ENCODE results near the gene UNCX.
"Not testable (repeated sequence)": the region's sequence is repeated elsewhere in the genome, so short reads cannot be mapped to it uniquely, and the experiment has no call there.

UNCX gene

DNA sequence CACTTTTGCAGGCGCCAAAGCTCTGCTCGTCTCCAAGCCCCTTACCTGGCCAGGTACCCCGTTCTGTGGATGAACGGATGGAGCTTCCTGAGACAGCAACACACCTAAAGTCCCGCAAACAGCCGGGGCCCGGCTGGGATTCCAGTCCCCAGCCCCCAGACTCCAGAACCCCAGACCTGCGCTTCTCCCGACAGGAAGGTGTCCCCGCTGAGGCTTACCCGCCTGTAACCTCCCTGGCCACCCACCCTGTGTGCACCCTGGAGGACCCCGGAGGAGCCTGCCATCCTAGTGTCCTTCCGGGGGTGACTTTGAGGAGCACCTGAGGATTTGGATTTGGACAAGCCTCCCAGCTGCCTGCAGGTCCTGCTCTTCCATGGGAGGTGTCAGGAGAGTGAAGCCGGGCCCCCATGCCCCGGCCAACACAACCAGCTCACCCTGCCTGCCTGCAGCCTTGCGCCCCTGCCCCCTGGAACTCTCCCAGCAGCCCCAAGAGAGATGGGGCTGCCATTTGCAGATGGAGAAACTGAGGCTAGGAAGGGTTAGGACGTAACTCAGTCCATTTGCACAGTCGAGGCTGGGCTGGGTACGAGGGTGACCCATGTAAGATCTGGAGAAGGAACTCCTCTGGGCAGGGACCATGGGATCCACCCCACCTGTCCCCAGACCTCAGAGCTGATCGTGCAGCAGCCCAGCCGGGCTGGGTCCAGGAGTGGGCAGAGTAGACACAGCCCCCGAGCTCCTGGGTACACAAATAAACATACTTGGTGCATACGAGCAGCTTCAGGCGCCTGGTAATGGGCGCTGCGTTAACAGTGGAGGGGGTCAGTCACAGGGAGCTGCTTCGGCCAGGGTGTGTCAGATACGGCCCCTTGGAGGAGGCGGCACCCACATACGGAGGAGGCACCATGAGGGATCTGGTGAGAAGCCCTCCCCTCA lies 31.9 kb downstream of the UNCX start:
- H3K27ac ChIP-seq (ENCODE audit: low read depth, low read length) = no peak overlapping the region
- no peaks in the 10 kb centered on the region for H3K27me3 ChIP-seq (ENCODE audit: control insufficient read depth, insufficient read depth, low read length)
- H3K4me1 ChIP-seq (ENCODE audit: control insufficient read depth, insufficient read depth, low read length) = no peaks in the 10 kb centered on the region
- H3K4me3 ChIP-seq (ENCODE audit: low read depth, low read length) = no peak overlapping the region
- H3K9me3 ChIP-seq (ENCODE audit: control insufficient read depth, insufficient read depth, low read length) = no peaks in the 10 kb centered on the region
- H3K36me3 ChIP-seq (ENCODE audit: control insufficient read depth, insufficient read depth, low read length) = no peaks in the 10 kb centered on the region
- no peak overlapping the region for H3K9ac ChIP-seq (ENCODE audit: low read depth, low read length)

DNA sequence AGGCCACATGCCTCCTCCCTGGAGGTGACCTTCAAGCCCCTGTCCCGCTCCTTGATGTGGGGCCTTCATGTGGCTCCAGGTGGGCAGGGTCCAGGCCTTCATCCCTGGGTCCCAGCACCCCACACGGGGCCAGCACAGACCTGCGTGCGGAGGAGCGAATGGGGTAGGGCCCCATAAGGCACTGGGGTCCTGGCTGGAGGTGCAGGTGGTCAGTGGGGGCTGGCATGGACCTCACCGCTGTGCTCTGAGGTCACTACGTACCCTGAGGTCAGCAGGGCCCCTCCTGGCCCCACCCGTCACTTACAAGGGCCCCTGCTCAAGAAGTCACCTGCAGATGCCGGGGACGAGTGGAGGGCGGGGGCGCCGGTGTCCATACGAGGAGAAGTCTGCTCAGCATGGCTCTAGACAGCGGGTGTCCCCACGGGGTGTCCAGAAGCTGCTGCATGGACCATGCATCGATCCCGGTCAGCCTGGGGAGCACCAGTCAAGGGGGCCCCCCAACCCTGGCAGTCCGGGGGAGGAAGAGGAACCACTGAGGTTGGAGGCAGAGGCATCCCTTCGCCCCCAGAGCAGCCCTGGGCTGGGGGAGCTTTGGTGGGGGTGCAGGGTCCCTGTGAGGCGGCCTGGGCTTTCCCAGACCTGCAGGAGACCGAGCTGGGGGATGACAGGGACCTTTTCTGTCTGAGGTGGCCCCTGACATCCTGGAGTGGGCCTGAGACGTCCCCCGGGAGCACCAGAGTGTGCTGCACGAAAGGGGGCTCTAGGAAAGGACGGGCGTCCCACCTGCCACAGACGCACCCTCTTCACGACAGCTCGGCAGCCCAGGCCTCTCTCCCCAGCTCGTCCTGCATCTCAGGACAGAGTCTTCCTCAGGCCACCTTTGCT lies 34.6 kb downstream of the UNCX start:
- no peak overlapping the region for H3K9ac ChIP-seq (ENCODE audit: low read depth, low read length)
- H3K4me3 ChIP-seq (ENCODE audit: low read depth, low read length) = no peak overlapping the region
- H3K4me1 ChIP-seq (ENCODE audit: control insufficient read depth, insufficient read depth, low read length) = no peaks in the 10 kb centered on the region
- no peaks in the 10 kb centered on the region for H3K36me3 ChIP-seq (ENCODE audit: control insufficient read depth, insufficient read depth, low read length)
- H3K9me3 ChIP-seq (ENCODE audit: control insufficient read depth, insufficient read depth, low read length) = peaks cover 3% of the 10 kb centered on the region; the same call in 1 of the 2 replicates
- H3K27ac ChIP-seq (ENCODE audit: low read depth, low read length) = no peak overlapping the region
- no peaks in the 10 kb centered on the region for H3K27me3 ChIP-seq (ENCODE audit: control insufficient read depth, insufficient read depth, low read length)

DNA sequence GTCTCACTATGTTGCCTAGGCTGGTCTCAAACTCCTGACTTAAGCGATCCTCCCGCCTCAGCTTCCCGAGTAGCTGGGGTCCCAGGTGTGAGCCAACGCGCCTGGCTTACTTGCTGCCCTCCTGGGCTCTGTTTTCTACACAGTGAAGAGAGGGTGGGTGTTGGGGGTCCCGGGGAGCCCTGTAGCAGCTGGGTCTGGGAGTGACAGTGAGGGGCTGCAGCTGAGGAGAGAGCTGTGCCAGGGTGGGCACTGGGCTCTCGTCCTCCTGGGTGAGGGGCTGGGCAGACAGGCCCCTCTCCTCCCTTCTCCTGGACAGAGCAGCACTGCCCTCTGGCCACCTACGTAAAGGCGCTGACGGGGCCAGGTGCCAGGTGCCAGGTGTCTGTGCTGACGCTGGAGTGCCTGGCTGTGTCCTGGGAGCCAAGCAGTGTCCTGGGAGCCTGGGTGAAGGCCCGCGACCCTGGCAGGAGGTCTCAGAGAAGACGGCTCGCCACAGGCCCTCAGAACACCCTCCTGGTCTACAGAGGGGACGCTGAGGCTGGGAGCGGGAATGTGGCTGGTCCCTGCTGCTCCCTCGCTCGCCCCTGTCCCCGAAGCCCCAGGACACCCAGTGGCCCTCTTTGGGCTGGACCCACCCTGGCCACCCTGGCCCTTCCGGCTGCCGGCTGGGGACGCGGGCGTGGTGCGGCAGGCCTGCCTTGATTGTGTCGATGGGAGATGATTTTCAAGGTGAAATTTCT lies 35.6 kb downstream of the UNCX start:
- H3K4me1 ChIP-seq (ENCODE audit: control insufficient read depth, insufficient read depth, low read length) = no peaks in the 10 kb centered on the region
- H3K9me3 ChIP-seq (ENCODE audit: control insufficient read depth, insufficient read depth, low read length) = peaks cover 3% of the 10 kb centered on the region; the same call in 1 of the 2 replicates
- no peak overlapping the region for H3K4me3 ChIP-seq (ENCODE audit: low read depth, low read length)
- no peak overlapping the region for H3K27ac ChIP-seq (ENCODE audit: low read depth, low read length)
- H3K27me3 ChIP-seq (ENCODE audit: control insufficient read depth, insufficient read depth, low read length) = no peaks in the 10 kb centered on the region
- no peak overlapping the region for H3K9ac ChIP-seq (ENCODE audit: low read depth, low read length)
- no peaks in the 10 kb centered on the region for H3K36me3 ChIP-seq (ENCODE audit: control insufficient read depth, insufficient read depth, low read length)

DNA sequence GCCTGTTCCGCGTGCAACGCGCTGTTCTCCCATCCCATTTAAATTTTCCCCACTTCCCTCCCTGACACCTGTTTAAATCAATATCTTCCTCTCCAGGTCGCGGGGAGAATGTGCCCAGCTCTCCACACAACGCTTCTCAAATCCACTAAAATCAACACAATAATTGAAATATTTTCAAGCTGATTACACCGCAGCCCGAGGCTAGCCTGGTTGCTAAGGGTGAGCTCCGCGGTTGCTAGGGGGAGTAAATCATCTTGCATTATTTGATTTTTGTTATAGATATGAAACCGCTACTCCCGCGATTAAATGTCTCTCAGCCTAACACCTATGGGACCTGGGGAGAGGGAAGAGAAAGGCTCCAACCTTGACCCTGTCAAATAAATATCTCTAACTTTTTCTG lies 36.2 kb downstream of the UNCX start:
- Histone ChIP-seq H3K9me3 (ENCODE audit: control insufficient read depth, insufficient read depth, low read length) (peaks cover 3% of the 10 kb centered on the region; the same call in 1 of the 2 replicates), H3K27ac (ENCODE audit: low read depth, low read length) (no peak overlapping the region), H3K4me3 (ENCODE audit: low read depth, low read length) (no peak overlapping the region), H3K27me3 (ENCODE audit: control insufficient read depth, insufficient read depth, low read length) (no peaks in the 10 kb centered on the region), H3K4me1 (ENCODE audit: control insufficient read depth, insufficient read depth, low read length) (no peaks in the 10 kb centered on the region), H3K9ac (ENCODE audit: low read depth, low read length) (no peak overlapping the region), H3K36me3 (ENCODE audit: control insufficient read depth, insufficient read depth, low read length) (no peaks in the 10 kb centered on the region)

DNA sequence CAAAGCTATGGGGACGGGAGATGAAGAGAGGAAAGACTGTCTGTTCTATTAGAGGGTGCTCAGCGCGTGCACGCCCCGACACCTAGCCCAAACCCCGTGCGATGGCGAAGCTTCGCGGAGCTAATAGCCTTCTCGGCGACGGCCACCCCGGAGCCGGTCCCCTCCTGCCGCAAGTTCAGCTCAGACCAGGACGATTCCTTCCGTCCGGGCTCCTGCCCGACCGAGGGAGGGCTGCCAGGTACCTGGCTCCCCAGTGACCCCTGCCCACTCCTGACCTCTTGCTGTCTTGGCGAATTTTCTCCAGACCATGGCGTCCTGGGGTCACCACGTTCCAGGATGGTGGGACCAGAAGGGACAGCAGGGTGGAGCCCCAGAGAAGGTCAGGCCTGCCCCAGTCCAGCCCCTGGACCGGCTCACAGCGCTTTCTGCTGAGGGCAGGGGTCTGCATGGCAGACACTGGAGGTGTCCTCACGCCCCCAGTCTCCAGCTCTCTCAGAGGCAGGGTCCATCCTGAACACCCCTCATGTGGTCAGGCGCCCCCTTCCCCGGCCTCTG lies 36.7 kb downstream of the UNCX start:
- no peak overlapping the region for H3K27ac ChIP-seq (ENCODE audit: low read depth, low read length)
- H3K9ac ChIP-seq (ENCODE audit: low read depth, low read length) = no peak overlapping the region
- no peak overlapping the region for H3K4me3 ChIP-seq (ENCODE audit: low read depth, low read length)
- no peaks in the 10 kb centered on the region for H3K4me1 ChIP-seq (ENCODE audit: control insufficient read depth, insufficient read depth, low read length)
- no peaks in the 10 kb centered on the region for H3K27me3 ChIP-seq (ENCODE audit: control insufficient read depth, insufficient read depth, low read length)
- H3K36me3 ChIP-seq (ENCODE audit: control insufficient read depth, insufficient read depth, low read length) = no peaks in the 10 kb centered on the region
- H3K9me3 ChIP-seq (ENCODE audit: control insufficient read depth, insufficient read depth, low read length) = peaks cover 3% of the 10 kb centered on the region; the same call in 1 of the 2 replicates

DNA sequence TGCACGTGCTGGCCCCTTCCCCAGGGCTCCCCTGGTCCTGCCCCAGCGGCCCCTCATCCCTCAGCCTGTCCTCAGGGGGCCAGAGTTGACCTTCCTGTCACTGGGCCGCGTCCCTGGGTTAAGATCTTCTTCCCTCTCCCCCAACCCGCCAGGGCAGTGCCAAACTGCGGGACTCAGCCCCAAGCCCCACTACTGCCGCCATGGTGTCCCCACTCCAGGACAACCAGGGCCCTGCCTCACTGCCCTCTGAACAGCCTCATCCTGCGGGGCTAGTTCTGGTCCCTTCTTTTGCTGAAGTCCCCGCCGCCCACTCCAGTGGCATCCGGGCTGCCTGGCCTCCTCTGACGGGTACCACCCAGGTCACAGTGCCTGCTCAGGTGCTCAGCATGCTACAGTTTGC lies 37.5 kb downstream of the UNCX start:
- Histone ChIP-seq H3K4me3 (ENCODE audit: low read depth, low read length) (no peak overlapping the region), H3K27me3 (ENCODE audit: control insufficient read depth, insufficient read depth, low read length) (no peaks in the 10 kb centered on the region), H3K27ac (ENCODE audit: low read depth, low read length) (no peak overlapping the region), H3K9me3 (ENCODE audit: control insufficient read depth, insufficient read depth, low read length) (peaks cover 3% of the 10 kb centered on the region; the same call in 1 of the 2 replicates), H3K4me1 (ENCODE audit: control insufficient read depth, insufficient read depth, low read length) (no peaks in the 10 kb centered on the region), H3K36me3 (ENCODE audit: control insufficient read depth, insufficient read depth, low read length) (no peaks in the 10 kb centered on the region), H3K9ac (ENCODE audit: low read depth, low read length) (no peak overlapping the region)

DNA sequence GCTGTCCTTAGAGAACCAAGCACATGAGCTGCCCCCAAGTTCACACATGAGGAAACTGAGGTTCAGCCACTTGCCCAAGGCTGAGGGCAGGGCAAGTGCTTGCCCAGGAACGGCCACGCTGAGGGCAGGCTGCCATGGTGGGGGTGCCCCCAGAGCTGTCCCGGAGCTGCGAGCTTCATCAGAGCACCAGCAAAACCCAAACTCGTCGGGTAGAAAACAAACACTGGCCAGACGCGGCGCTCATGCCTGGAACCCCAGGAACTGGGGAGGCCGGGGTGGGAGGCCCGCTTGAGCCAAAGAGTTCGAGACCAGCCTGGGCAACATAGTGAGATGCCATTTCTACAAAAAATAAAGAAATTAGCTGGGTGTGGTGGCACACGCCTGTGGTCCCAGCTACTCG lies 38.4 kb downstream of the UNCX start:
- peaks cover 3% of the 10 kb centered on the region; the same call in 1 of the 2 replicates for H3K9me3 ChIP-seq (ENCODE audit: control insufficient read depth, insufficient read depth, low read length)
- no peaks in the 10 kb centered on the region for H3K27me3 ChIP-seq (ENCODE audit: control insufficient read depth, insufficient read depth, low read length)
- H3K27ac ChIP-seq (ENCODE audit: low read depth, low read length) = no peak overlapping the region
- H3K9ac ChIP-seq (ENCODE audit: low read depth, low read length) = no peak overlapping the region
- no peaks in the 10 kb centered on the region for H3K4me1 ChIP-seq (ENCODE audit: control insufficient read depth, insufficient read depth, low read length)
- H3K36me3 ChIP-seq (ENCODE audit: control insufficient read depth, insufficient read depth, low read length) = no peaks in the 10 kb centered on the region
- H3K4me3 ChIP-seq (ENCODE audit: low read depth, low read length) = no peak overlapping the region

DNA sequence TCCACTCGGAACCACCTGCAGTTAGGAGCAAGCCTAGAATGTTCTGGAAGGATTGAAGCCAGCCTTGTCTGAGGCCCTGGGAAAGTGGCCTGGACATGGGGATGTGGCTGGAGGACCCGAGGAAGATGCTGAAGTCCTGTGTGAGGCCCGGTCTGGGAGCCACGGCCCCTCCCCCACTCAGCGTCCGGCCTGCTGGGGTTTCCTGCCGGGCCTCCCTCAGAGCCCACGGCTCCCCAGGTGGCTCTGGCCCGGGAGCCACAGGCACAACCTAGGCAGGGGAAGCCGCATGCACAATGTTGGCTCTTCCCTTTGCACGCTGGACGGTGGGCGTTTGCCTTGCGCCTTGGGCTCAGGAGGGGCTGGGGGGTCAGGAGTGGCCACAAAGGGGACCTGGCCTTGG lies 39.0 kb downstream of the UNCX start:
- Histone ChIP-seq H3K36me3 (ENCODE audit: control insufficient read depth, insufficient read depth, low read length) (no peaks in the 10 kb centered on the region), H3K9me3 (ENCODE audit: control insufficient read depth, insufficient read depth, low read length) (peaks cover 3% of the 10 kb centered on the region; the same call in 1 of the 2 replicates), H3K27me3 (ENCODE audit: control insufficient read depth, insufficient read depth, low read length) (no peaks in the 10 kb centered on the region), H3K9ac (ENCODE audit: low read depth, low read length) (no peak overlapping the region), H3K4me3 (ENCODE audit: low read depth, low read length) (no peak overlapping the region), H3K4me1 (ENCODE audit: control insufficient read depth, insufficient read depth, low read length) (no peaks in the 10 kb centered on the region), H3K27ac (ENCODE audit: low read depth, low read length) (no peak overlapping the region)

DNA sequence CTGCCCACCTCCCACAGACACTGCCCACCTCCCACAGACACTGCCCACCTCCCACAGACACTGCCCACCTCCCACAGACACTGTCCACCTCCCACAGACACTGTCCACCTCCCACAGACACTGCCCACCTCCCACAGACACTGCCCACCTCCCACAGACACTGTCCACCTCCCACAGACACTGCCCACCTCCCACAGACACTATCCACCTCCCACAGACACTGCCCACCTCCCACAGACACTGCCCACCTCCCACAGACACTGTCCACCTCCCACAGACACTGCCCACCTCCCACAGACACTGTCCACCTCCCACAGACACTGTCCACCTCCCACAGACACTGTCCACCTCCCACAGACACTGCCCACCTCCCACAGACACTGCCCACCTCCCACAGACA lies 39.5 kb downstream of the UNCX start:
- H3K9ac ChIP-seq (ENCODE audit: low read depth, low read length); H3K4me1 ChIP-seq (ENCODE audit: control insufficient read depth, insufficient read depth, low read length); H3K9me3 ChIP-seq (ENCODE audit: control insufficient read depth, insufficient read depth, low read length); H3K27ac ChIP-seq (ENCODE audit: low read depth, low read length); H3K27me3 ChIP-seq (ENCODE audit: control insufficient read depth, insufficient read depth, low read length); H3K36me3 ChIP-seq (ENCODE audit: control insufficient read depth, insufficient read depth, low read length); H3K4me3 ChIP-seq (ENCODE audit: low read depth, low read length): not testable (repeated sequence)

DNA sequence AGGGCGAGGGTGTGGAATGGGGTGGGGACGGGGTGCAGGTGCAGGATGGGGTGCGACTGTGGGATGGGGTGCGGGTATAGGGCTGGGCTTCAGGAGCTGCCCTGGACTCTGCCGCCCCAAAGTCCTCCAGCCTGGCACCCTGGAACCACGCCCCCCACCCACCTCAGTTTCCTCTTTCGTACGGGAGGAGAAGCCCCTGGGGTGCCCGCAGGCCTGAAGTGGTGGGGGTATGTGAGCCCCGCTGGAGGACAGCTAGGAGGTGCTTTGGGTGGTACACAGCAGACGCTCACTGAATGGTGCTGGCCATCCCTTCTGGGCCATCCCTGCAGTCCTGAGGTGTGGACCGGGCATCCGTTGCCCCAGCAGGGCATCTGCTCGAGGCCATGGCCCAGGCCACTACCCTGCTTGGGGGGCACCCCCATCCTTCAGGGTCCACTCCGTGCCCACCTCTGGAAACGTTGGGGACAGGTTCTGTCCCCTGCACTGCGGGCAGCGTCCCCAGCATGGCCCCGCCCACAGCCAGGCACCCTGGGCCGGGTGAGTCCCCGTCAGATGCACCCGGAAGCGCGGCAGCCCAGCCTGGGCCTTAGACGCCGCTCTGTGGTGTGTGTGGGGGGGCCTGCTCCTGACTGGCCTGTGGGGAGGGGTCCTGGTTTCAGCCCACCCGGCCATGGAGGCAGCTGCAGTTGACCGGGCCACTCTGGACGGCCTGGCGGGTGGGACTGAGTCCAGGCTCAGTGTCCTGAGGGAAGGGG lies 41.6 kb downstream of the UNCX start:
- H3K9ac ChIP-seq (ENCODE audit: low read depth, low read length) = no peak overlapping the region
- H3K4me3 ChIP-seq (ENCODE audit: low read depth, low read length) = no peak overlapping the region
- H3K9me3 ChIP-seq (ENCODE audit: control insufficient read depth, insufficient read depth, low read length) = peaks cover 3% of the 10 kb centered on the region; the same call in 1 of the 2 replicates
- H3K27ac ChIP-seq (ENCODE audit: low read depth, low read length) = no peak overlapping the region
- H3K36me3 ChIP-seq (ENCODE audit: control insufficient read depth, insufficient read depth, low read length) = no peaks in the 10 kb centered on the region
- H3K27me3 ChIP-seq (ENCODE audit: control insufficient read depth, insufficient read depth, low read length) = no peaks in the 10 kb centered on the region
- no peaks in the 10 kb centered on the region for H3K4me1 ChIP-seq (ENCODE audit: control insufficient read depth, insufficient read depth, low read length)

All from HUES48 (cell line).